Renal pelvis (tissue), 12 donors: ENCODE measurements around the gene PRDX3. TPM values are rescaled to one million over a fixed set of nuclear protein-coding genes. Genes with fewer than 3 reads are reported as not detected.

Experiments
- DNase-seq: peaks from one replicate; pipeline ENCODE4 v3.0.0-alpha.2; 2013
- long read RNA-seq, 16 experiments: transcript quantifications; one replicate each; lab custom pipeline, GENCODE V29; 2026
- polyA plus RNA-seq, 3 donors: library from polyadenylated mRNA; unstranded; fragments of 120-200 nt; gene quantifications; one replicate each; pipeline ENCODE4 v1.2.1, GENCODE V29; 2013; ENCODE audit not compliant: insufficient read length in 3 of 3

PRDX3 gene
- 100 to 1,000 TPM; 257 to 264 (median 261) TPM for polyA plus RNA-seq
- long read RNA-seq, donor 1, transcript PRDX3-201 (7 exons, 1,591 nt): major isoform, 183 of 198 reads
- long read RNA-seq, donor 1, transcript PRDX3-203 (2 exons, 2,277 nt): minor isoform, 5 of 198 reads
- long read RNA-seq, donor 1, partial matches to known transcripts: 10 of 198 reads
- long read RNA-seq, donor 1, other reads (novel, unspliced or antisense): 0 of 198 reads
- long read RNA-seq, donor 2, transcript PRDX3-203 (2 exons, 2,277 nt): minor isoform, 7 of 260 reads
- long read RNA-seq, donor 2, transcript PRDX3-201 (7 exons, 1,591 nt): major isoform, 226 of 260 reads
- long read RNA-seq, donor 2, partial matches to known transcripts: 27 of 260 reads
- long read RNA-seq, donor 2, other reads (novel, unspliced or antisense): 0 of 260 reads
- long read RNA-seq, donor 3, transcript PRDX3-201 (7 exons, 1,591 nt): major isoform, 198 of 223 reads
- long read RNA-seq, donor 3, transcript PRDX3-203 (2 exons, 2,277 nt): minor isoform, 7 of 223 reads
- long read RNA-seq, donor 3, partial matches to known transcripts: 18 of 223 reads
- long read RNA-seq, donor 3, other reads (novel, unspliced or antisense): 0 of 223 reads
- long read RNA-seq, donor 4, transcript PRDX3-203 (2 exons, 2,277 nt): minor isoform, 6 of 281 reads
- long read RNA-seq, donor 4, transcript PRDX3-201 (7 exons, 1,591 nt): major isoform, 247 of 281 reads
- long read RNA-seq, donor 4, partial matches to known transcripts: 28 of 281 reads
- long read RNA-seq, donor 4, other reads (novel, unspliced or antisense): 0 of 281 reads
- long read RNA-seq, donor 5, transcript PRDX3-201 (7 exons, 1,591 nt): major isoform, 118 of 151 reads
- long read RNA-seq, donor 5, partial matches to known transcripts: 30 of 151 reads
- long read RNA-seq, donor 5, other reads (novel, unspliced or antisense): 0 of 151 reads
- long read RNA-seq, donor 6, transcript PRDX3-201 (7 exons, 1,591 nt): major isoform, 196 of 210 reads
- long read RNA-seq, donor 6, partial matches to known transcripts: 11 of 210 reads
- long read RNA-seq, donor 6, other reads (novel, unspliced or antisense): 0 of 210 reads
- long read RNA-seq, donor 7, transcript PRDX3-201 (7 exons, 1,591 nt): major isoform, 195 of 229 reads
- long read RNA-seq, donor 7, partial matches to known transcripts: 30 of 229 reads
- long read RNA-seq, donor 7, other reads (novel, unspliced or antisense): 0 of 229 reads
- long read RNA-seq, donor 8, transcript PRDX3-201 (7 exons, 1,591 nt): major isoform, 51 of 57 reads
- long read RNA-seq, donor 8, transcript PRDX3-203 (2 exons, 2,277 nt): minor isoform, 6 of 57 reads
- long read RNA-seq, donor 8, partial matches to known transcripts: 0 of 57 reads
- long read RNA-seq, donor 8, other reads (novel, unspliced or antisense): 0 of 57 reads
- long read RNA-seq, donor 9, transcript PRDX3-201 (7 exons, 1,591 nt): major isoform, 250 of 269 reads
- long read RNA-seq, donor 9, transcript PRDX3-203 (2 exons, 2,277 nt): minor isoform, 6 of 269 reads
- long read RNA-seq, donor 9, partial matches to known transcripts: 13 of 269 reads
- long read RNA-seq, donor 9, other reads (novel, unspliced or antisense): 0 of 269 reads
- long read RNA-seq, donor 10, transcript PRDX3-201 (7 exons, 1,591 nt): major isoform, 135 of 167 reads
- long read RNA-seq, donor 10, partial matches to known transcripts: 29 of 167 reads
- long read RNA-seq, donor 10, other reads (novel, unspliced or antisense): 0 of 167 reads
- long read RNA-seq, donor 11, transcript PRDX3-201 (7 exons, 1,591 nt): major isoform, 112 of 131 reads
- long read RNA-seq, donor 11, partial matches to known transcripts: 18 of 131 reads
- long read RNA-seq, donor 11, other reads (novel, unspliced or antisense): 0 of 131 reads
- long read RNA-seq, donor 12, transcript PRDX3-201 (7 exons, 1,591 nt): major isoform, 290 of 319 reads
- long read RNA-seq, donor 12, partial matches to known transcripts: 26 of 319 reads
- long read RNA-seq, donor 12, other reads (novel, unspliced or antisense): 0 of 319 reads
- long read RNA-seq, donor 13, transcript PRDX3-201 (7 exons, 1,591 nt): major isoform, 80 of 128 reads
- long read RNA-seq, donor 13, partial matches to known transcripts: 44 of 128 reads
- long read RNA-seq, donor 13, other reads (novel, unspliced or antisense): 0 of 128 reads
- long read RNA-seq, donor 14: 0 reads
- long read RNA-seq, donor 15, transcript PRDX3-201 (7 exons, 1,591 nt): major isoform, 265 of 301 reads
- long read RNA-seq, donor 15, transcript PRDX3-203 (2 exons, 2,277 nt): minor isoform, 6 of 301 reads
- long read RNA-seq, donor 15, partial matches to known transcripts: 24 of 301 reads
- long read RNA-seq, donor 15, other reads (novel, unspliced or antisense): 6 of 301 reads
- long read RNA-seq, donor 16, transcript PRDX3-203 (2 exons, 2,277 nt): minor isoform, 8 of 291 reads
- long read RNA-seq, donor 16, transcript PRDX3-201 (7 exons, 1,591 nt): major isoform, 241 of 291 reads
- long read RNA-seq, donor 16, partial matches to known transcripts: 42 of 291 reads
- long read RNA-seq, donor 16, other reads (novel, unspliced or antisense): 0 of 291 reads

DNA sequence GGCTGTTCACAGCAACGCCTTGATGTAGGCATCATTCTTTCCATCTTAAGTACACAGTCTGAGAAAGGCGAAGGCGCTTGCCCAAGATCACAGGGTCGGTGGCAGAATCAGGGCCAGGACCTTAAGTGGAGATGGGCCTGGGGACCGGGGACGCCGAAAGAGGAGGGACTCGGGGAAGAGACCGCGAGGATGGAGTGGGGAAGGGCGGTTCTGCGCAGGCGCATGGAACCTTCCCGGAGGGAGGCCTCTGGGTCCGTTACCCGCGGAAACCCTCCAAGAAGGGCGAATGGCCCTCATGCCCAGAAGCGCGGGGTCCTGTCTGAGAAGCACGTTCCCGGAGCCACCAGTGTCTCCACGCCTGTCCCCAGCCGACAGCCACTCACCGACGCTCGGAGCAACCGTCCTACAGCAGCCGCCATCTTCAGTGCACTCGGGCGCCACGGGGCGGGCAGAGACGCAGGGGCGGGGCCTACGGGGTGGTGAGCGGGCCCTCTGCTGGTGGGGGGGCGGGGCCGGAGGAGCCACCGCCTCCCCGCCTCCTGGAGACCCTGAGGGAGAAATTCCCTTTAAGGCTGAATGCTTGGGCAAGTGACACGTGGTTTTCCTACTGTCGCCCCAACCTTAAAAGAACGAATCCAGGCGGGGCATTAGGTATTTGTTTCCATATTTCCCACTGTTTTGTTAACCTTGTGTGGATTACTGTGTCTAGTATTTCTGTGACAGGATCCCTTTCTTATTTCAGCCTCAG lies at the start of gene PRDX3:
PRDX3 (minus strand) TSS at position 441 of the 748 bp plus-strand sequence; CDS start at position 419, 22 bp downstream.
- DNase-seq: peak; percentile 94

GRCh38 chr10:119227825-119228224 lies 49.2 kb upstream of the PRDX3 start:
- no peak for DNase-seq

DNA sequence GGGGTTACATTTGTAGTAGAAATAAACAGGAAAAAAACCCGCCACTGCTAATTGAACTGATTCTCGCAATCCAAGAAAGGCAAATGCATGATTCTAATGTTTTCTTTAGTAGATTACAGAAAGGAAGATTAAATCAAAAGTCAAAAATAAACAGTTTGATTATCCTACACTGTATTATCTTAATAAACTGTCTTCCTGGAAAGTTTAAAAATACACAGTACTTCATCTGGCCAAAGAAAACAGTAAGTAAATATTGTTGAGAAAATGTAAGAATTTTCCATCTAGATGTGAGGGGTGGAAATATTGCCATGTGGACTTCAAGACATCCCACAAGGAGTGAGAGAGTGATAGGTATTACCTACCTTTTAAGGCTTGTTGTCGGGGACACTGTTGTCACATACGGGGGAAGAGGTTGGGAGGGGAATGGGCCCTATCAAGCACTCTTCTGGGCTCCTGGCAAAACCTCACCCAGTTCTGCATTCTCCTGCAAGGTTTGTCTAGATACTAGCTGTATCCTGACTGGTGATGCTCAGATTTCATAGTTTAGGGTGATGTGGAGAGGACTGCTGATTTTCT lies 46.6 kb upstream of the PRDX3 start:
- no peak for DNase-seq

GRCh38 chr10:119222966-119223386 lies 44.4 kb upstream of the PRDX3 start:
- DNase-seq: no peak

DNA sequence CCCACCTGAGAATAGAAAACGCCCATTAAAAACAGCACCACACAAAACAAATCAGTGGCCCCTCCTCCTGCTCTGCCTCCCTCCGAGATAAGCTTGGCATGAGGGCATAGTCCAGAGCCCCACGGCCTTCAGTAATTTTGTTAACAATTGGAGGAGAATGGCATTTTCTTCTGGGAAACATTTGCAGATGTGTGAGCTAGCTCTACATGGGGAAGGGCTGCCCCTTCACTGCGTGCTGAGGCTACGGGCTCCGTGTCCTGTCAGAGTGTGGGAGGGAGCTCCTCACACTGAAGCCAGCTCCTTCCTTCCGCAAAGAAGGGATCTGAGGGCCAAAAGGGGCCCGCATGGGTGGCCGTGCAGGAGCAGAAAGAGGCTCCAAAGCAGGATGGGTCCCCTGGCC lies 43.9 kb upstream of the PRDX3 start:
- DNase-seq: no peak

DNA sequence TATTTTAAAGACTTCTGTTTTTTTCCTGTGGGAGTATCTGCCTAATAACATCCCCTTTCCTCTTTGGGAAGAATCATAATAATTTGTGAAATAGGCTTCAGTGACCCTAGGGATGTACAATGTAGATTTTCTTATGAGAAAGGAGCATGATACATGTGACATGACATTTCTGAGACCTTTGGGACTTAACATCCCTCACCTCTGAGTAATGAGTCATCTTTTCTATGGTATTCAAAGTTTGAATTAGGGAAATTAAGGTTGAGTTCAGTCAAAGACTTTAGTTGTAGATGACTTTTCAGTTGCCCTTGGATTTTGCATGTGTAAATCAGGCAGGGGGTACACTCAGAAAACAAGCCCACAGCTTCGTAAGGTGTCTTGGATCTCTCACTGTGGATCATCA lies 43.1 kb upstream of the PRDX3 start:
- no peak for DNase-seq

GRCh38 chr10:119221201-119221600 lies 42.6 kb upstream of the PRDX3 start:
- no peak for DNase-seq

GRCh38 chr10:119219871-119220270 lies 41.3 kb upstream of the PRDX3 start:
- DNase-seq: no peak

GRCh38 chr10:119217991-119218490 lies 39.4 kb upstream of the PRDX3 start:
- DNase-seq: no peak

GRCh38 chr10:119217401-119217800 lies 38.8 kb upstream of the PRDX3 start:
- no peak for DNase-seq

DNA sequence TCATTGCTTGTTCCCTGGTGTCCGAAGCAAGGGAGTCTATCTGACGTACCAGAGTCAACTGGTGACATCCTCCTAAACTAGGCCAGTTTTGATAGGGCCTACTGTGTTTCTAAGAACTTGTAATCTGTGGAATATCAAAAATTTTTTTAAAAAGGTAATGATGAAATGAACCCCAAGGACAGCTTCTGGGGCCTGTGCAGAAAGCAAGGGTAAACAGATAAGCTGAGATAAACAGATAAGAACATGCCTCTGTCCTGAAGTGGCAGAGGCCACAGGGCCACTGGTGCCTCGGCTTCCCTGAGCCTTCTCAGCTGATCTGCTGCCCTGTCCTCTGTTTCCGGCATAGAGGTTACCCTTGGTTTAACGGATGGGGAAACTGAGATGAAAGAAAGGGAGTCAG lies 37.5 kb upstream of the PRDX3 start:
- no peak for DNase-seq

GRCh38 chr10:119215371-119215770 lies 36.8 kb upstream of the PRDX3 start:
- no peak for DNase-seq

- no peak for DNase-seq
Measured at GRCh38 chr10:119211625-119212441, 33.2 kb upstream of the PRDX3 start.

DNA sequence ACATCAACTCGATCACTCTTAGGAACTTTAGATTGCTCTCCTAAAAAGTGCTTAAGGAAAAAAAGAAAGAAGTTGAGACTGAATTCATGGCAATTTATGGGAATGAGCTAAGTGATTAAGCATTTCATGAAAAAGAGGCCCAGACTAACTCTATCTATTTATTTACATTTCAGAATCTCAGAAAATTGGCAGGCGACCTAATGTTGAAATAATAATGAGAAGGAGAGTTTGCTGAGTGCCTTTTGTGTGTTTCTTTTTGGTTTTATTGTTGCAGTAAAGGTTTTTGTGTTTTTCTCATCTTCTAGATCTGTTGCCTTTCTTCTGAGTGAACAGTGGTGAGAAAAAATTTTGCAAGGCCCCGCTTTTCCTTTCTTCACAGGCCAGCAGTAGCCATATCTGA lies 32.6 kb upstream of the PRDX3 start:
- no peak for DNase-seq

GRCh38 chr10:119210633-119211032 lies 32.0 kb upstream of the PRDX3 start:
- no peak for DNase-seq

GRCh38 chr10:119209736-119210355 lies 31.2 kb upstream of the PRDX3 start:
- no peak for DNase-seq
